Activated CD8-positive, alpha-beta T cell treated with anti-CD3 and anti-CD28 coated beads for 36 hours (primary cell): ENCODE data around the gene SBF1. TPM values are rescaled to one million over a fixed set of nuclear protein-coding genes. Genes with fewer than 3 reads are reported as not detected.

Experiments used
- ATAC-seq: fragments of 200-7000 bp; cut with Tn5 transposase; one replicate; pipeline ENCODE4 v1.10.0; 2021; ENCODE audit warnings: mild to moderate bottlenecking, moderate library complexity
- CTCF ChIA-PET: fragments of 350-600 bp; sonication (Branson Sonifier 250); formaldehyde crosslinking; loops from one replicate; lab custom pipeline; 2021; ENCODE audit warnings: antibody characterized with exemption; lab: Charles Lee
- POLR2A ChIA-PET: fragments of 350-600 bp; sonication (Branson Sonifier 250); formaldehyde crosslinking; loops from one replicate; lab custom pipeline; 2021; ENCODE audit warnings: antibody characterized with exemption; lab: Charles Lee
- DNase-seq: peaks from one replicate; pipeline ENCODE4 v3.0.0-alpha.2; 2020
- H3K27ac Mint-ChIP-seq: one replicate; pipeline ENCODE4 v1.8.0; 2021; ENCODE audit warnings: mild to moderate bottlenecking, mixed read lengths
- H3K27me3 Mint-ChIP-seq: one replicate; pipeline ENCODE4 v1.8.0; 2021; ENCODE audit warnings: mixed read lengths
- H3K36me3 Mint-ChIP-seq: one replicate; pipeline ENCODE4 v1.8.0; 2021; ENCODE audit warnings: low read depth, mixed read lengths
- H3K4me1 Mint-ChIP-seq: one replicate; pipeline ENCODE4 v1.8.0; 2021; ENCODE audit warnings: low read depth, mixed read lengths
- H3K4me3 Mint-ChIP-seq: one replicate; pipeline ENCODE4 v1.8.0; 2021; ENCODE audit warnings: mild to moderate bottlenecking, moderate library complexity, mixed read lengths
- H3K9me3 Mint-ChIP-seq: one replicate; pipeline ENCODE4 v1.8.0; 2021; ENCODE audit warnings: mixed read lengths
- intact Hi-C: fragments of 100-400 bp; cut with micrococcal nuclease; formaldehyde crosslinking; loops from one replicate; pipeline ENCODE4 v1.10.0; 2022
- total RNA-seq, 2 experiments: library from RNA; stranded (reverse); gene quantifications; one replicate each; pipeline ENCODE4 v1.2.3, GENCODE V29; 2021
- TF ChIP-seq, protein P1 (sequence below): fragments of 200-600 bp; IDR thresholded peaks from one replicate; pipeline ENCODE4 v1.8.0; 2022; ENCODE audit warnings: antibody characterized with exemption, mild to moderate bottlenecking

SBF1 gene
- total RNA-seq, 2 experiments from 2014 or later: 120 TPM

DNA sequence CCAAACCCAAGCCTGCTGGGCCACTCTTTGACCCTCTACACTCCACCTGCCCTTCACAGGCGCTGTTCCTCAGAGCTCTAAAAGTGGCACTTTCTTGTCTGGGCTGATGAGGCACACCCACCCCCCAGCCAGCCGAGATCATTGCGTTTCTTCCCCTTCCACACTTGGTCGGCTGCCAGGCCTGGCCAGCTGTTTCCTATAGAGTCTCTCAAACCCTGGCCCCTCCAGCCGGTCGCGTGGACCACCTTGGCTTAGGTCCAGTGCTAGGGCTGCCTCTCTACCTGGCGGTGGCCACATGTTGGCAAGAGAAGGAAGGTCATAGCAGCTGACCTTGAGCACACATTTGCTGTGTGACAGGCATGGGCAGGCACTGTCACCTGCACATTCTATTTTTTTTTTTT lies 71.1 kb downstream of the SBF1 start:
- intact Hi-C loops: no loop called here
- peaks cover 8% of the 10 kb centered on the region for H3K36me3 Mint-ChIP-seq
- ATAC-seq (no peak), DNase-seq (no peak)
- TF ChIP-seq, protein P1, sequence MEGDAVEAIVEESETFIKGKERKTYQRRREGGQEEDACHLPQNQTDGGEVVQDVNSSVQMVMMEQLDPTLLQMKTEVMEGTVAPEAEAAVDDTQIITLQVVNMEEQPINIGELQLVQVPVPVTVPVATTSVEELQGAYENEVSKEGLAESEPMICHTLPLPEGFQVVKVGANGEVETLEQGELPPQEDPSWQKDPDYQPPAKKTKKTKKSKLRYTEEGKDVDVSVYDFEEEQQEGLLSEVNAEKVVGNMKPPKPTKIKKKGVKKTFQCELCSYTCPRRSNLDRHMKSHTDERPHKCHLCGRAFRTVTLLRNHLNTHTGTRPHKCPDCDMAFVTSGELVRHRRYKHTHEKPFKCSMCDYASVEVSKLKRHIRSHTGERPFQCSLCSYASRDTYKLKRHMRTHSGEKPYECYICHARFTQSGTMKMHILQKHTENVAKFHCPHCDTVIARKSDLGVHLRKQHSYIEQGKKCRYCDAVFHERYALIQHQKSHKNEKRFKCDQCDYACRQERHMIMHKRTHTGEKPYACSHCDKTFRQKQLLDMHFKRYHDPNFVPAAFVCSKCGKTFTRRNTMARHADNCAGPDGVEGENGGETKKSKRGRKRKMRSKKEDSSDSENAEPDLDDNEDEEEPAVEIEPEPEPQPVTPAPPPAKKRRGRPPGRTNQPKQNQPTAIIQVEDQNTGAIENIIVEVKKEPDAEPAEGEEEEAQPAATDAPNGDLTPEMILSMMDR: no peak
- ChIA-PET CTCF (no interaction called here), POLR2A (no interaction called here)
- H3K4me1 Mint-ChIP-seq: peaks cover 23% of the 10 kb centered on the region
- H3K27me3 Mint-ChIP-seq: no peaks in the 10 kb centered on the region
- H3K4me3 Mint-ChIP-seq: no peak overlapping the region
- H3K9me3 Mint-ChIP-seq: no peaks in the 10 kb centered on the region
- no peak overlapping the region for H3K27ac Mint-ChIP-seq

DNA sequence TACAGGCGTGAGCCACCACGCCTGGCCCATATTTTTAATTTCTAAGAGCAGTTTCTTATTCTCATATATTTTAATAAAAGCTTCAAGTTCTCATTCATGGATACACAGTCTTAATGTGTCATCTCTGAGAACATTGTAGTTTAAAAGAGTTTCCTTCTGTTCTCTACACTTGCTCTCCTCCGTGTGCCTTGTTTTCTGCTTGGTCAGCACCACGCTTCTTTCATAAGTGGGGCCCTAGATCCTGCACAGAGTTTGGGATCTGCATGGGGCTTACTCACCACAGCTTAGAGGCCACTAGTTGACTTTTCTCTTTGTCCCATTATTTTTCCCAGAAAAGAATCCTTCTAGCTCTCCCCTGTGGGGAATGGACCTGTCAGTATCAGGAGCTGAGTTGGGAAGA lies 72.9 kb downstream of the SBF1 start:
- no peak for DNase-seq
- intact Hi-C loops: no loop called here
- ChIA-PET POLR2A (no interaction called here), CTCF (interaction anchor here (1.0 kb wide), 1 partner anchor 71 kb away, joined by 3 read pairs; no protein-coding TSS in a partner anchor)
- peaks cover 6% of the 10 kb centered on the region for H3K36me3 Mint-ChIP-seq
- no peak overlapping the region for H3K4me3 Mint-ChIP-seq
- TF ChIP-seq, protein P1: no peak
- no peaks in the 10 kb centered on the region for H3K9me3 Mint-ChIP-seq
- no peak for ATAC-seq
- no peaks in the 10 kb centered on the region for H3K27me3 Mint-ChIP-seq
- no peak overlapping the region for H3K27ac Mint-ChIP-seq
- peaks cover 27% of the 10 kb centered on the region for H3K4me1 Mint-ChIP-seq

DNA sequence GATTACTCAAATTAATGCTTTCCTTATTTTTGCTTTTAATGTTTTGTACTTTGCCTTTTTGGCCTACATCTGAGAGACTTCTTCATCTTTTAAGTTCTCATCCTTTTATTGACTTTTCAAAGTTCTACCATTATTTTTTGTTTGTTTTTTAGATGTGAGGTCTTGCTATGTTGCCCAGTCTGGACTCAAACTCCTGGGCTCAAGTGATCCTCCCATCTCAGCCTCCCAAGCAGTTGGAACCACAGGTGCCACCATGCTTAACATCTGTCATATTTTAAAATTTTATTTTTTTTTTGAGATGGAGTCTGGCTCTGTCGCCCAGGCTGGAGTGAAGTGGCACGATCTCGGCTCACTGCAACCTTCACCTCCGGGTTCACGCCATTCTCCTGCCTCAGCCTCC lies 73.9 kb downstream of the SBF1 start:
- DNase-seq: no peak
- ChIA-PET CTCF (interaction anchor here (1.3 to 2.1 kb wide), 3 partner anchors 13 to 125 kb away, joined by 3 to 8 read pairs (median 7); no protein-coding TSS in a partner anchor), POLR2A (no interaction called here)
- intact Hi-C loops: no loop called here
- TF ChIP-seq, protein P1: no peak
- no peak for ATAC-seq
- Mint-ChIP-seq H3K36me3 (peaks cover 2% of the 10 kb centered on the region), H3K27ac (peak overlapping the region; percentile 69), H3K9me3 (no peaks in the 10 kb centered on the region), H3K27me3 (no peaks in the 10 kb centered on the region), H3K4me1 (peaks cover 32% of the 10 kb centered on the region), H3K4me3 (no peak overlapping the region)

DNA sequence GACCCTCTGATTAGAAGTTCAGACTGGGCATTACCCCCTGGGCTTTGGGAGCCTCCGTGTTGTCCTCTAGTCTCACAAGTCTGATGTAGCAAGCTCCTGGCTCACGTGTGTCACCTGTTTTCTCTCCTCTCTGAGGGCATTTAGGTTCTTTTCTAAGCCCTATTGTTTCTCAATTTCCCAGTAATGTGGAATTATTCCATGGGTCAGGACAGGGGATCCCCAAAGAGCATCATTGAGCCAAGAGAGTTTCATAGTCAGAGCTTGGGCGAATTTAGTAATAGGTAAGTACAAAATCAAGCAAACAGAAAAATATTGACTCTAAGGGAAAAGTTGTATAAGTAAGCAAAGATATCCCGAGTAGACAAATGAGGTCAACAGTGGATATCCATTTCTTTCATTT lies 74.4 kb downstream of the SBF1 start:
- peaks cover 32% of the 10 kb centered on the region for H3K4me1 Mint-ChIP-seq
- no peaks in the 10 kb centered on the region for H3K9me3 Mint-ChIP-seq
- peaks cover 1% of the 10 kb centered on the region for H3K36me3 Mint-ChIP-seq
- TF ChIP-seq, protein P1: no peak
- H3K4me3 Mint-ChIP-seq: no peak overlapping the region
- ChIA-PET POLR2A (interaction anchor here (0.8 kb wide), 1 partner anchor 31 kb away, joined by 3 read pairs; no protein-coding TSS in a partner anchor), CTCF (interaction anchor here (0.8 to 2.1 kb wide), 13 partner anchors 13 to 221 kb away, joined by 3 to 8 read pairs (median 5); partner anchors contain the start of genes LMF2, NCAPH2 and SCO2)
- no peak for ATAC-seq
- intact Hi-C loops: no loop called here
- H3K27me3 Mint-ChIP-seq: no peaks in the 10 kb centered on the region
- peak overlapping the region; percentile 69 for H3K27ac Mint-ChIP-seq
- no peak for DNase-seq

DNA sequence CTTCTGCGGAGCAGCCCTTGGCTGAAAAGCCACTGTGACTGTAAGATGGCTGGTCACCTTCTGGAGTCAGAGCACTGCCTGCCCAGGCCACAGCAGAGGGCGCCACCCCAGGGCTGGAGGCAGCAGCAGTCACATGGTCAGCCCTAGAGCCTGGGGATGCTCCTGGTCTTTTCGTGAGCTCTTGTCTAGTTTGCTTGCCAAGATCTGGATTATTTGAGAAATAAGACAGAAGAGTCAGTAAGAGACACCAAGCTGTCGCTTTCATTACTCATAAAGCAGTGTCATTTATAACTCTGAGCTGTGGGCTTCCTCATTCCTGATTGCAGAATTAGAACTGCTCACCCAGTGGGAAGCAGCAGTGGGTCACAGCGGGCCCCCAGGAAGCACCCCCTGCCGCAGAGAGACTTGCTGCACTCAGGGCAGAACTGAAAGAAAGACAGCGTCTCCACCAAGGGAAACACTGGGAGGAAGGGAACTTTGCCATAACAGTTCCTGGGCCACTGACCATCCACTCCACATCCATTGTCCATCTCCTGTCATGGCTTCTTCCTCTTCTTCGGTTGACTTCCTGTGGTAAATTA lies 75.0 kb downstream of the SBF1 start:
- peaks cover 30% of the 10 kb centered on the region for H3K4me1 Mint-ChIP-seq
- TF ChIP-seq, protein P1: peak; percentile 45
- peaks cover 5% of the 10 kb centered on the region for H3K36me3 Mint-ChIP-seq
- no peaks in the 10 kb centered on the region for H3K27me3 Mint-ChIP-seq
- intact Hi-C loops: no loop called here
- ChIA-PET POLR2A (interaction anchor here (0.8 kb wide), 1 partner anchor 30 kb away, joined by 3 read pairs; no protein-coding TSS in a partner anchor), CTCF (interaction anchor here (0.8 to 2.1 kb wide), 14 partner anchors 12 to 221 kb away, joined by 3 to 8 read pairs (median 4); partner anchors contain the start of genes LMF2, NCAPH2 and SCO2)
- ATAC-seq: peak; percentile 85
- peak; percentile 51 for DNase-seq
- H3K4me3 Mint-ChIP-seq: no peak overlapping the region
- peak overlapping the region; percentile 69 for H3K27ac Mint-ChIP-seq
- no peaks in the 10 kb centered on the region for H3K9me3 Mint-ChIP-seq
